Fibroblast of the aortic adventitia (primary cell): Measurements from ENCODE around the gene SDK2. TPM values are rescaled to one million over a fixed set of nuclear protein-coding genes. Genes with fewer than 3 reads are reported as not detected.

Source experiments
- DNase-seq: peaks from one replicate; pipeline ENCODE4 v3.0.0-alpha.2; 2010; ENCODE audit warnings: low read depth
- H3K4me3 ChIP-seq: 2 replicates; pipeline ENCODE4 v1.5.1; 2011; ENCODE audit warnings: low read depth, mild to moderate bottlenecking, control low read depth, low read length, moderate library complexity
- total RNA-seq: library from RNA; depleted of rRNA; stranded (reverse); fragments of >200 nt; gene quantifications from 2 replicates; pipeline ENCODE4 v1.2.3, GENCODE V29; 2012; ENCODE audit warnings: low replicate concordance
- TF ChIP-seq, protein P1 (sequence below): IDR thresholded peaks from 2 replicates; pipeline ENCODE4 v1.5.1; 2011; ENCODE audit warnings: mild to moderate bottlenecking, low read length, control low read depth, inconsistent platforms; ENCODE audit not compliant: insufficient read depth

The SDK2 gene
- total RNA-seq, 1 donor: not detected

DNA sequence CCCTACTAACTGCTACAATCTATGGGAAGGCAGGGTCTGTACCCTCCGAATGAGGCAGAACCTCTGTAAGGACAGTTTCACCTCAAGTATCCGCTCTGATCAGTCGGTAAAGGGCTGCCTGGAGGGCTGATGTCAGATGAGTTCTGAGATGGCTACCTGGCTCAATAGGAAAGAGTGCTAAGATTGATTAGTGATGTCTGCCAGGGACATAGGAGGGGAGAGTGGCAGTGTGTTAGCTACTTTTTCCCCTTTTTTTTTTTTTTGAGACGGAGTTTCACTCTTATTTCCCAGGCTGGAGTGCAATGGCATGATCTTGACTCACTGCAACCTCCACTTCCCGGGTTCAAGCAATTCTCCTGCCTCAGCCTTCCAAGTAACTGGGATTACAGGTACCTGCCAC, 293.4 kb downstream of the SDK2 start:
- TF ChIP-seq, protein P1, sequence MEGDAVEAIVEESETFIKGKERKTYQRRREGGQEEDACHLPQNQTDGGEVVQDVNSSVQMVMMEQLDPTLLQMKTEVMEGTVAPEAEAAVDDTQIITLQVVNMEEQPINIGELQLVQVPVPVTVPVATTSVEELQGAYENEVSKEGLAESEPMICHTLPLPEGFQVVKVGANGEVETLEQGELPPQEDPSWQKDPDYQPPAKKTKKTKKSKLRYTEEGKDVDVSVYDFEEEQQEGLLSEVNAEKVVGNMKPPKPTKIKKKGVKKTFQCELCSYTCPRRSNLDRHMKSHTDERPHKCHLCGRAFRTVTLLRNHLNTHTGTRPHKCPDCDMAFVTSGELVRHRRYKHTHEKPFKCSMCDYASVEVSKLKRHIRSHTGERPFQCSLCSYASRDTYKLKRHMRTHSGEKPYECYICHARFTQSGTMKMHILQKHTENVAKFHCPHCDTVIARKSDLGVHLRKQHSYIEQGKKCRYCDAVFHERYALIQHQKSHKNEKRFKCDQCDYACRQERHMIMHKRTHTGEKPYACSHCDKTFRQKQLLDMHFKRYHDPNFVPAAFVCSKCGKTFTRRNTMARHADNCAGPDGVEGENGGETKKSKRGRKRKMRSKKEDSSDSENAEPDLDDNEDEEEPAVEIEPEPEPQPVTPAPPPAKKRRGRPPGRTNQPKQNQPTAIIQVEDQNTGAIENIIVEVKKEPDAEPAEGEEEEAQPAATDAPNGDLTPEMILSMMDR: no peak
- no peak for DNase-seq
- no peak overlapping the region for H3K4me3 ChIP-seq

GRCh38 chr17:73349647-73350046, 294.6 kb downstream of the SDK2 start:
- TF ChIP-seq, protein P1: no peak
- no peak for DNase-seq
- no peak overlapping the region for H3K4me3 ChIP-seq

GRCh38 chr17:73349138-73349537, 295.1 kb downstream of the SDK2 start:
- DNase-seq: peak; percentile 32
- H3K4me3 ChIP-seq: no peak overlapping the region
- TF ChIP-seq, protein P1: no peak

DNA sequence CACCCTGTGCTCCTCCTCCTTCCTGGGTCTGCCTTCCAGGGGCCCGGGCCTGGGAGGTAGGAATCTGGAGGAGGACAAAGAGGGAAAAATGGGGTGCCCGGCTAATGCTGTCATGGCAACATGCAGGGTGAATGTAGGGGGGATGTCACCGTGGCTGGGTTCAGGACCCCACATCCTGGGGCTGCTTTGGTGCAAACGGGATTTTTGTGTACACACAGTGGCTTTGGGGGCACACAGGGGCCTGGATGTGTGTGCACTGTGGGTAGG, 295.5 kb downstream of the SDK2 start:
- DNase-seq: no peak
- TF ChIP-seq, protein P1: no peak
- H3K4me3 ChIP-seq: no peak overlapping the region

- no peak overlapping the region for H3K4me3 ChIP-seq
- no peak for DNase-seq
- TF ChIP-seq, protein P1: no peak
Measured at GRCh38 chr17:73348018-73348828, 296.0 kb downstream of the SDK2 start.

DNA sequence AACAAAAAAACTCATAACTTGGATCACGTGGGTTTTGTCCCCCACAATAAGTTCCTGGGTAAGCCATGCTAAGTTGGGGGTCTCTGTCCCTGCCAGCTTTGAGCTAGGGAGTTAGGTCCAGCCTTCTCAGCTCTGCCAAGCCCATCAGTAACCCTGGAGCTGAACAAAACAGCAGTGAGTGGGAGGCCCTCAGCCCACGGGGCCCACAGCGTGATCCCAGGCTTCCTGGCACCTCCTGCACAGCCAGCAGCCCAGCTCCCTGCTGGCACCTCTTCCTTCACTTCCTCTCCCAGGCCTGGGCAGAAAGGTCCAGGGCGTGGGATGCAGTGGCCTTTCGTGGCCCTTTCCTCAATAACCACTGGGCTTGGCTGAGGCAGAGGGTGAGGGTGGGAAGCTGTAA, 296.9 kb downstream of the SDK2 start:
- peak; percentile 24 for DNase-seq
- no peak overlapping the region for H3K4me3 ChIP-seq
- TF ChIP-seq, protein P1: no peak

GRCh38 chr17:73346501-73347162, 297.6 kb downstream of the SDK2 start:
- DNase-seq: no peak
- TF ChIP-seq, protein P1: no peak
- no peak overlapping the region for H3K4me3 ChIP-seq
